ENCODE data around the gene DGKK. TPM values are rescaled to one million over a fixed set of nuclear protein-coding genes. Genes with fewer than 3 reads are reported as not detected.

Gene DGKK
- total and polyA plus RNA-seq, 2 donors (not counting 1 experiment from before 2014, with no cell fraction given) = 0.01 TPM; not detected in 1

DNA sequence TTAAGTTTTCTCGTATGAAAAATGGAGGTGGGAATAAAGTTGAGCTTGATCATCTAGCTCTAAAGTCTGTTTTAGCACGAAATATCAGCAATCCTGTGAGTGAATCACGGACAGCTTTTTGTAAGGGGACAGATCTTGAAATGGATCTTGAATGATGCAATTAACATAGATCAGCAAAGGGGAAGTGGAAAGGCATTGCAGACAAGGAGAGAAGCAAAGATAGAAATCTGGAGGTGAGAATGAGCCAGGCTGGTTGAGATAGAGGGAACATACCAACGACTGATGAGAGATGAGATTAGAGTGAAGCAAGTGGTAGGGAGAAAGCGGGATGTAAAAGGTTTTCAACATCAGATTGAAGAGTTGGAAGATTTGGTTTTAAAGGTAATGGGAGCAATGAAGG lies 4.6 kb upstream of the DGKK start:
- Histone ChIP-seq H3K4me1 (ENCODE audit: control insufficient read depth in 2 of 2, insufficient read depth in 2 of 2, low read length in 2 of 2) (no peaks in the 10 kb centered on the region), H3K4me3 (ENCODE audit: control extremely low read depth in 1 of 5, extremely low read depth in 1 of 5, insufficient read depth in 1 of 5, low read depth in 2 of 5, low read length in 4 of 5) (no peak overlapping the region), H3K79me2 (ENCODE audit: control insufficient read depth, insufficient read depth, low read length) (no peaks in the 10 kb centered on the region), H2AFZ (ENCODE audit: insufficient read depth, low read depth, low read length, poor library complexity, severe bottlenecking) (no peak overlapping the region), H3K27me3 (replicated peaks in 1 of 4; ENCODE audit: control extremely low read depth in 1 of 4, control insufficient read depth in 3 of 4, insufficient read depth in 4 of 4, low read length in 3 of 4) (peaks cover 0 to 15% (median 4%) of the 10 kb centered on the region in 4 experiments), H4K20me1 (ENCODE audit: control insufficient read depth, insufficient read depth, low read length, poor library complexity, severe bottlenecking) (no peaks in the 10 kb centered on the region), H3K27ac (ENCODE audit: low read length in 2 of 2) (no peak overlapping the region), H3K4me2 (replicated peaks; ENCODE audit: low read depth, low read length, poor library complexity, severe bottlenecking) (no peak overlapping the region), H3K36me3 (replicated peaks in 1 of 2; ENCODE audit: control extremely low read depth in 1 of 2, control insufficient read depth in 1 of 2, extremely low read depth in 1 of 2, insufficient read depth in 2 of 2, low read length in 1 of 2) (no peaks in the 10 kb centered on the region), H3K9ac (ENCODE audit: low read length) (no peak overlapping the region), H3K9me3 (ENCODE audit: control extremely low read depth in 1 of 3, control insufficient read depth in 2 of 3, insufficient read depth in 1 of 3, low read length in 2 of 3) (no peaks in the 10 kb centered on the region)
- CTCF ChIA-PET = no interaction called here
- Mint-ChIP-seq H3K4me3 (no peak overlapping the region), H3K9me3 (ENCODE audit: insufficient read depth) (no peaks in the 10 kb centered on the region), H3K4me1 (peaks cover 2% of the 10 kb centered on the region), H3K27me3 (peaks cover 28% of the 10 kb centered on the region), H3K27ac (no peak overlapping the region)
- intact Hi-C loops (cut with micrococcal nuclease) = no loop called here
- POLR2A ChIA-PET = no interaction called here
- ATAC-seq (ENCODE audit: low read depth) = no peak
- DNase-seq = no peak
- whole genome bisulfite sequencing (ENCODE audit: insufficient coverage) = 77% methylated on average over 4 of the region's 5 CpGs
- TF ChIP-seq EZH2 (IDR thresholded peaks at IDR 0.05; ENCODE audit: borderline replicate concordance, insufficient read depth, low read depth, low read length, poor library complexity, severe bottlenecking) = no peak
- no peak for TF ChIP-seq CTCF (IDR thresholded peaks at IDR 0.05)

- CTCF ChIA-PET = no interaction called here
- no peak overlapping the region for H3K4me3 Mint-ChIP-seq
These were observed 765 bp upstream of the DGKK start for GRCh38 chrX:50471390-50471789.

More at GRCh38 chrX:50471390-50471789, 765 bp upstream of the DGKK start:
- Histone ChIP-seq H3K4me3 (ENCODE audit: control extremely low read depth in 1 of 5, extremely low read depth in 1 of 5, insufficient read depth in 1 of 5, low read depth in 2 of 5, low read length in 4 of 5) (no peak overlapping the region), H3K27ac (ENCODE audit: low read length in 2 of 2) (no peak overlapping the region), H3K4me1 (ENCODE audit: control insufficient read depth in 2 of 2, insufficient read depth in 2 of 2, low read length in 2 of 2) (no peaks in the 10 kb centered on the region), H3K27me3 (replicated peaks in 1 of 4; ENCODE audit: control extremely low read depth in 1 of 4, control insufficient read depth in 3 of 4, insufficient read depth in 4 of 4, low read length in 3 of 4) (peaks cover 0 to 23% (median 7%) of the 10 kb centered on the region in 4 experiments), H3K9ac (ENCODE audit: low read length) (no peak overlapping the region), H3K36me3 (replicated peaks in 1 of 2; ENCODE audit: control extremely low read depth in 1 of 2, control insufficient read depth in 1 of 2, extremely low read depth in 1 of 2, insufficient read depth in 2 of 2, low read length in 1 of 2) (no peaks in the 10 kb centered on the region), H3K4me2 (replicated peaks; ENCODE audit: low read depth, low read length, poor library complexity, severe bottlenecking) (no peak overlapping the region), H3K9me3 (ENCODE audit: control extremely low read depth in 1 of 3, control insufficient read depth in 2 of 3, insufficient read depth in 1 of 3, low read length in 2 of 3) (no peaks in the 10 kb centered on the region), H4K20me1 (ENCODE audit: control insufficient read depth, insufficient read depth, low read length, poor library complexity, severe bottlenecking) (no peaks in the 10 kb centered on the region), H2AFZ (ENCODE audit: insufficient read depth, low read depth, low read length, poor library complexity, severe bottlenecking) (no peak overlapping the region), H3K79me2 (ENCODE audit: control insufficient read depth, insufficient read depth, low read length) (no peaks in the 10 kb centered on the region)
- DNase-seq (no peak), ATAC-seq (ENCODE audit: low read depth) (no peak)
- intact Hi-C loops (cut with micrococcal nuclease) = no loop called here
- POLR2A ChIA-PET = no interaction called here
- Mint-ChIP-seq H3K9me3 (ENCODE audit: insufficient read depth) (no peaks in the 10 kb centered on the region), H3K4me1 (peaks cover 2% of the 10 kb centered on the region), H3K27me3 (peaks cover 36% of the 10 kb centered on the region), H3K27ac (no peak overlapping the region)
- 0% methylated on average over 4 of the region's 23 CpGs for WGBS (ENCODE audit: insufficient coverage)
- TF ChIP-seq EZH2 (IDR thresholded peaks at IDR 0.05; ENCODE audit: borderline replicate concordance, insufficient read depth, low read depth, low read length, poor library complexity, severe bottlenecking) (no peak), CTCF (IDR thresholded peaks at IDR 0.05) (no peak)
